Glutamatergic neuron (in vitro differentiated cells): ENCODE data around the gene HABP4. TPM values are rescaled to one million over a fixed set of nuclear protein-coding genes. Genes with fewer than 3 reads are reported as not detected.
A peak's percentile ranks its signal among the peaks of the same experiment; 100 is the strongest.

Experiments
- DNase-seq: peaks from one replicate; pipeline ENCODE4 v3.0.0; 2022
- H3K27ac Mint-ChIP-seq: one replicate; pipeline ENCODE4 v1.8.0; 2020; ENCODE audit warnings: mild to moderate bottlenecking, mixed read lengths, inconsistent platforms; ENCODE audit not compliant: unreplicated experiment
- H3K27me3 Mint-ChIP-seq: one replicate; pipeline ENCODE4 v1.8.0; 2020; ENCODE audit warnings: mild to moderate bottlenecking, moderate library complexity, mixed read lengths, inconsistent platforms; ENCODE audit not compliant: unreplicated experiment
- H3K36me3 Mint-ChIP-seq: one replicate; pipeline ENCODE4 v1.8.0; 2020; ENCODE audit warnings: mild to moderate bottlenecking, mixed read lengths, inconsistent platforms; ENCODE audit not compliant: unreplicated experiment
- H3K4me1 Mint-ChIP-seq: one replicate; pipeline ENCODE4 v1.8.0; 2020; ENCODE audit warnings: mild to moderate bottlenecking, low read depth, mixed read lengths, inconsistent platforms; ENCODE audit not compliant: unreplicated experiment
- H3K4me3 Mint-ChIP-seq: one replicate; pipeline ENCODE4 v1.8.0; 2020; ENCODE audit warnings: mild to moderate bottlenecking, mixed read lengths, inconsistent platforms; ENCODE audit not compliant: unreplicated experiment
- H3K9me3 Mint-ChIP-seq: one replicate; pipeline ENCODE4 v1.8.0; 2020; ENCODE audit warnings: mild to moderate bottlenecking, moderate library complexity, mixed read lengths, inconsistent platforms; ENCODE audit not compliant: unreplicated experiment
- CTCF ChIP-seq: fragments of 200-600 bp; sonication (generic); IDR thresholded peaks from one replicate; pipeline ENCODE4 v1.5.0; 2021; ENCODE audit not compliant: partially characterized antibody, unreplicated experiment
- total RNA-seq: library from RNA; stranded (reverse); fragmentation: NEBNext Ultra II Directional; extraction: Animal tissue kit (Norgen Biotek cat#: 25700); gene quantifications from one replicate; pipeline ENCODE4 v1.2.1, GENCODE V29; 2021; ENCODE audit not compliant: unreplicated experiment

HABP4 gene
- total RNA-seq, 1 donor from 2014 or later, result 21.4 TPM

GRCh38 chr9:96413302-96414221 lies 36.4 kb upstream of the HABP4 start:
- DNase-seq, result peak; percentile 47
- Mint-ChIP-seq H3K27ac (no peak overlapping the region), H3K27me3 (peaks cover 4% of the 10 kb centered on the region), H3K36me3 (no peaks in the 10 kb centered on the region), H3K9me3 (peaks cover 2% of the 10 kb centered on the region), H3K4me3 (peak overlapping the region; percentile 48), H3K4me1 (peaks cover 10% of the 10 kb centered on the region)
- TF ChIP-seq CTCF, result no peak

- Mint-ChIP-seq H3K27ac (peak overlapping the region; percentile 91), H3K4me3 (peak overlapping the region; percentile 96), H3K36me3 (no peaks in the 10 kb centered on the region), H3K9me3 (peaks cover 4% of the 10 kb centered on the region), H3K27me3 (peaks cover 4% of the 10 kb centered on the region), H3K4me1 (peaks cover 17% of the 10 kb centered on the region)
- no peak for TF ChIP-seq CTCF
- DNase-seq, result peak; percentile 90
Observed at GRCh38 chr9:96417051-96417586, 32.9 kb upstream of the HABP4 start.

- Mint-ChIP-seq H3K27ac (peak overlapping the region; percentile 72), H3K9me3 (peaks cover 4% of the 10 kb centered on the region), H3K27me3 (peaks cover 4% of the 10 kb centered on the region), H3K4me1 (peaks cover 17% of the 10 kb centered on the region), H3K36me3 (no peaks in the 10 kb centered on the region), H3K4me3 (peak overlapping the region; percentile 82)
- no peak for TF ChIP-seq CTCF
- DNase-seq, result peak; percentile 37
Observed at GRCh38 chr9:96417661-96418082, 32.3 kb upstream of the HABP4 start.

- peak within 1 kb of the TSS; percentile 96 for H3K27ac Mint-ChIP-seq
- H3K36me3 Mint-ChIP-seq, result no peaks in the 10 kb centered on the region
- peak; percentile 97 for DNase-seq
- H3K9me3 Mint-ChIP-seq, result peaks cover 4% of the 10 kb centered on the region
- no peak for TF ChIP-seq CTCF
- H3K4me3 Mint-ChIP-seq, result peak within 1 kb of the TSS; percentile 96
- peaks cover 17% of the 10 kb centered on the region for H3K4me1 Mint-ChIP-seq
- H3K27me3 Mint-ChIP-seq, result peaks cover 4% of the 10 kb centered on the region
Observed at GRCh38 chr9:96418083-96418919, 31.7 kb upstream of the HABP4 start, which contains the start of gene ZNF367. ZNF367 (minus strand) TSS chr9:96418370; CDS start chr9:96418032, 338 bp downstream.
